Mucosa of rectum (tissue), 2 donors: Measurements from ENCODE around the gene MNX1.

Experiments used
- H3K27ac ChIP-seq, 2 donors: one replicate each; pipeline ENCODE4 v1.7.0; 2013; ENCODE audit warnings: inconsistent platforms in 2 of 2, low read depth in 2 of 2, low read length in 2 of 2
- H3K27me3 ChIP-seq, 2 donors: one replicate each; pipeline ENCODE4 v1.7.0; 2013; ENCODE audit warnings: low read length in 2 of 2; ENCODE audit not compliant: control insufficient read depth in 2 of 2, insufficient read depth in 2 of 2
- H3K36me3 ChIP-seq, 2 donors: one replicate each; pipeline ENCODE4 v1.7.0; 2013; ENCODE audit warnings: low read length in 2 of 2; ENCODE audit not compliant: control insufficient read depth in 2 of 2, insufficient read depth in 2 of 2
- H3K4me1 ChIP-seq, 2 donors: one replicate each; pipeline ENCODE4 v1.7.0; 2013; ENCODE audit warnings: low read length in 2 of 2, mild to moderate bottlenecking in 1 of 2; ENCODE audit not compliant: control insufficient read depth in 2 of 2, insufficient read depth in 2 of 2
- H3K4me3 ChIP-seq, 2 donors: one replicate each; pipeline ENCODE4 v1.7.0; 2013; ENCODE audit warnings: low read length in 2 of 2
- H3K9ac ChIP-seq, 2 donors: one replicate each; pipeline ENCODE4 v1.7.0; 2013; ENCODE audit warnings: low read length in 2 of 2, low read depth in 1 of 2, mild to moderate bottlenecking in 1 of 2
- H3K9me3 ChIP-seq, 2 donors: one replicate each; pipeline ENCODE4 v1.7.0; 2013; ENCODE audit warnings: low read length in 2 of 2; ENCODE audit not compliant: control insufficient read depth in 2 of 2
- donor health status: healthy.
- donor health status: Normal muscosa, but diverticular disease.

MNX1 gene

GRCh38 chr7:157016352-157017041 is 6.0 kb upstream of the MNX1 start:
- Histone ChIP-seq H3K27me3 (peaks cover 60 to 64% of the 10 kb centered on the region in 2 donors), H3K9me3 (no peaks in the 10 kb centered on the region)

GRCh38 chr7:157016024-157016351 is 5.5 kb upstream of the MNX1 start:
- no peak overlapping the region for H3K9ac ChIP-seq
- H3K4me3 ChIP-seq, result no peak overlapping the region
- no peaks in the 10 kb centered on the region for H3K36me3 ChIP-seq
- no peaks in the 10 kb centered on the region for H3K9me3 ChIP-seq
- peaks cover 56 to 65% of the 10 kb centered on the region in 2 donors for H3K27me3 ChIP-seq
- no peak overlapping the region for H3K27ac ChIP-seq
- H3K4me1 ChIP-seq, result peaks cover 22 to 29% of the 10 kb centered on the region in 2 donors

More at GRCh38 chr7:157016352-157017041, 6.0 kb upstream of the MNX1 start:
- Histone ChIP-seq H3K27ac (no peak overlapping the region), H3K4me3 (no peak overlapping the region), H3K36me3 (no peaks in the 10 kb centered on the region), H3K4me1 (peaks cover 20 to 23% of the 10 kb centered on the region in 2 donors), H3K9ac (no peak overlapping the region)

- Histone ChIP-seq H3K27ac (no peak overlapping the region), H3K36me3 (no peaks in the 10 kb centered on the region), H3K9ac (no peak overlapping the region), H3K27me3 (peaks cover 45 to 55% of the 10 kb centered on the region in 2 donors), H3K4me1 (peaks cover 21 to 28% of the 10 kb centered on the region in 2 donors), H3K4me3 (no peak overlapping the region), H3K9me3 (no peaks in the 10 kb centered on the region)
Measured at GRCh38 chr7:157014635-157015555, 4.4 kb upstream of the MNX1 start.

- Histone ChIP-seq H3K9me3 (no peaks in the 10 kb centered on the region), H3K9ac (peak overlapping the region in 1 of 2 donors; percentile 2), H3K36me3 (no peaks in the 10 kb centered on the region), H3K4me3 (no peak overlapping the region), H3K27ac (no peak overlapping the region), H3K4me1 (peaks cover 21 to 25% of the 10 kb centered on the region in 2 donors), H3K27me3 (peaks cover 39 to 47% of the 10 kb centered on the region in 2 donors)
Measured at GRCh38 chr7:157013602-157014549, 3.4 kb upstream of the MNX1 start.

GRCh38 chr7:157013101-157013500 is 2.6 kb upstream of the MNX1 start:
- H3K9ac ChIP-seq, result peak overlapping the region in 1 of 2 donors; percentile 24
- H3K9me3 ChIP-seq, result no peaks in the 10 kb centered on the region
- peaks cover 32 to 43% of the 10 kb centered on the region in 2 donors for H3K27me3 ChIP-seq
- no peaks in the 10 kb centered on the region for H3K36me3 ChIP-seq
- no peak overlapping the region for H3K27ac ChIP-seq
- H3K4me1 ChIP-seq, result peaks cover 21 to 23% of the 10 kb centered on the region in 2 donors
- H3K4me3 ChIP-seq, result no peak overlapping the region

GRCh38 chr7:157012113-157012547 is 1.7 kb upstream of the MNX1 start:
- H3K4me1 ChIP-seq, result peaks cover 28 to 30% of the 10 kb centered on the region in 2 donors
- H3K4me3 ChIP-seq, result no peak overlapping the region
- no peaks in the 10 kb centered on the region for H3K9me3 ChIP-seq
- no peak overlapping the region for H3K27ac ChIP-seq
- peaks cover 22 to 36% of the 10 kb centered on the region in 2 donors for H3K27me3 ChIP-seq
- H3K36me3 ChIP-seq, result no peaks in the 10 kb centered on the region
- no peak overlapping the region for H3K9ac ChIP-seq

- peaks cover 16 to 30% of the 10 kb centered on the region in 2 donors for H3K27me3 ChIP-seq
- peak overlapping the region; percentile 67 to 73 for H3K4me3 ChIP-seq
- no peaks in the 10 kb centered on the region for H3K36me3 ChIP-seq
- H3K4me1 ChIP-seq, result peaks cover 29 to 36% of the 10 kb centered on the region in 2 donors
- peak overlapping the region in 1 of 2 donors; percentile 32 for H3K27ac ChIP-seq
- no peaks in the 10 kb centered on the region for H3K9me3 ChIP-seq
- peak overlapping the region; percentile 56 to 84 for H3K9ac ChIP-seq
Measured at GRCh38 chr7:157011333-157012112, 1.1 kb upstream of the MNX1 start.

- Histone ChIP-seq H3K27me3 (peaks cover 12 to 23% of the 10 kb centered on the region in 2 donors), H3K9ac (peak overlapping the region in 1 of 2 donors; percentile 96)
Measured at GRCh38 chr7:157009778-157010587, 480 bp downstream of the MNX1 start.

More at GRCh38 chr7:157009778-157010587, 480 bp downstream of the MNX1 start:
- Histone ChIP-seq H3K27ac (peak overlapping the region; percentile 86 to 89), H3K36me3 (no peaks in the 10 kb centered on the region), H3K4me1 (peaks cover 34 to 44% of the 10 kb centered on the region in 2 donors), H3K4me3 (peak overlapping the region; percentile 74 to 84), H3K9me3 (no peaks in the 10 kb centered on the region)
